Lower leg skin (tissue), 4 donors: ENCODE results near the gene PKP4. TPM values are rescaled to one million over a fixed set of nuclear protein-coding genes. Genes with fewer than 3 reads are reported as not detected.

Experiments used
- DNase-seq, 2 donors: peaks; one replicate each; pipeline ENCODE4 v3.0.0-alpha.2; 2019; ENCODE audit warnings: low spot score in 2 of 2
- H3K4me3 ChIP-seq: fragments of 200-600 bp; sonication (generic); 2 replicates; pipeline ENCODE4 v1.5.1; 2017; ENCODE audit warnings: mild to moderate bottlenecking, low read depth; ENCODE audit not compliant: poor library complexity, severe bottlenecking
- CTCF ChIP-seq, 3 donors: fragments of 450-650 bp; IDR thresholded peaks; one replicate each; pipeline ENCODE4 v1.5.1; 2016; ENCODE audit warnings: antibody characterized with exemption in 3 of 3, mild to moderate bottlenecking in 3 of 3, moderate library complexity in 2 of 3
- POLR2A ChIP-seq, 2 donors: fragments of 450-650 bp; IDR thresholded peaks; one replicate each; pipeline ENCODE4 v1.6.1; 2016 to 2017; ENCODE audit warnings: antibody characterized with exemption in 2 of 2, mild to moderate bottlenecking in 1 of 2, moderate library complexity in 1 of 2
- WGBS, 2 donors: methylation state at CpG; one replicate each; pipeline ENCODE4 v1.1.5; 2018; 5-methylcytosine and 5-hydroxymethylcytosine counted together
- intact Hi-C: fragments of 100-400 bp; cut with DNase I; formaldehyde crosslinking; loops from one replicate; pipeline ENCODE4 v1.15.0; 2023; ENCODE audit warnings: low total_unique reads
- total RNA-seq, 4 donors: library from RNA; depleted of rRNA; stranded (reverse); fragments of >200 nt; gene quantifications; one replicate each; pipeline ENCODE4 v1.1.0, GENCODE V29; 2016

PKP4 gene
- total RNA-seq, 4 donors from 2014 or later = 28.0 to 71.0 (median 43.6) TPM

- WGBS, 2 donors = 95 to 97% methylated on average over 3 of the region's 3 CpGs
- no peak for DNase-seq
- TF ChIP-seq CTCF (IDR thresholded peaks at IDR 0.05) = no peak
- TF ChIP-seq POLR2A (IDR thresholded peaks at IDR 0.05) = no peak
- no peak overlapping the region for H3K4me3 ChIP-seq
- intact Hi-C loops = no loop called here
Measured at GRCh38 chr2:158570869-158571268, 114.1 kb downstream of the PKP4 start.

GRCh38 chr2:158573739-158574138, 117.0 kb downstream of the PKP4 start:
- WGBS, 2 donors = 50 to 88% methylated on average over 1 of the region's 1 CpG
- no peak for TF ChIP-seq POLR2A (IDR thresholded peaks at IDR 0.05)
- TF ChIP-seq CTCF (IDR thresholded peaks at IDR 0.05) = no peak
- DNase-seq = no peak
- intact Hi-C loops = no loop called here
- H3K4me3 ChIP-seq = no peak overlapping the region

- no peak for DNase-seq
- no peak for TF ChIP-seq CTCF (IDR thresholded peaks at IDR 0.05)
- no peak for TF ChIP-seq POLR2A (IDR thresholded peaks at IDR 0.05)
- intact Hi-C loops = no loop called here
- 57 to 63% methylated on average over 2 of the region's 2 CpGs for WGBS, 2 donors
- H3K4me3 ChIP-seq = no peak overlapping the region
Measured at GRCh38 chr2:158575051-158575635, 118.4 kb downstream of the PKP4 start.

- H3K4me3 ChIP-seq = no peak overlapping the region
- no peak for TF ChIP-seq POLR2A (IDR thresholded peaks at IDR 0.05)
- TF ChIP-seq CTCF (IDR thresholded peaks at IDR 0.05) = no peak
- DNase-seq = no peak
- WGBS, 2 donors = 93 to 97% methylated on average over 5 of the region's 5 CpGs
- intact Hi-C loops = no loop called here
Measured at GRCh38 chr2:158577141-158577540, 120.4 kb downstream of the PKP4 start.

GRCh38 chr2:158578703-158579330, 122.1 kb downstream of the PKP4 start:
- no peak overlapping the region for H3K4me3 ChIP-seq
- no peak for DNase-seq
- no peak for TF ChIP-seq CTCF (IDR thresholded peaks at IDR 0.05)
- TF ChIP-seq POLR2A (IDR thresholded peaks at IDR 0.05) = no peak
- WGBS, 2 donors = 100% methylated on average over 1 of the region's 1 CpG
- intact Hi-C loops = no loop called here

GRCh38 chr2:158579928-158580327, 123.2 kb downstream of the PKP4 start:
- no peak overlapping the region for H3K4me3 ChIP-seq
- TF ChIP-seq CTCF (IDR thresholded peaks at IDR 0.05) (no peak), POLR2A (IDR thresholded peaks at IDR 0.05) (no peak)
- WGBS, 2 donors = 87 to 94% methylated on average over 2 of the region's 2 CpGs
- intact Hi-C loops = no loop called here
- DNase-seq = no peak
